ENCODE measurements around the gene CAMK1D. TPM values are rescaled to one million over a fixed set of nuclear protein-coding genes. Genes with fewer than 3 reads are reported as not detected.

CAMK1D gene
- total RNA-seq, 6 experiments from 2014 or later, result 5.3 to 10.8 (median 9.5) TPM

- Histone ChIP-seq H3K4me1 (peaks cover 0 to 8% (median 2%) of the 10 kb centered on the region in 4 donors), H3K27me3 (no peaks in the 10 kb centered on the region), H3K9me3 (no peaks in the 10 kb centered on the region), H3K36me3 (no peaks in the 10 kb centered on the region), H3K4me3 (no peak overlapping the region), H3K27ac (no peak overlapping the region)
- 93% methylated on average over 4 of the region's 10 CpGs for WGBS (ENCODE audit: insufficient coverage, low coverage, low lambda C conversion rate, missing lambda C conversion rate)
- no peak for TF ChIP-seq POLR2A (IDR thresholded peaks at IDR 0.05)
- TF ChIP-seq, protein P1, sequence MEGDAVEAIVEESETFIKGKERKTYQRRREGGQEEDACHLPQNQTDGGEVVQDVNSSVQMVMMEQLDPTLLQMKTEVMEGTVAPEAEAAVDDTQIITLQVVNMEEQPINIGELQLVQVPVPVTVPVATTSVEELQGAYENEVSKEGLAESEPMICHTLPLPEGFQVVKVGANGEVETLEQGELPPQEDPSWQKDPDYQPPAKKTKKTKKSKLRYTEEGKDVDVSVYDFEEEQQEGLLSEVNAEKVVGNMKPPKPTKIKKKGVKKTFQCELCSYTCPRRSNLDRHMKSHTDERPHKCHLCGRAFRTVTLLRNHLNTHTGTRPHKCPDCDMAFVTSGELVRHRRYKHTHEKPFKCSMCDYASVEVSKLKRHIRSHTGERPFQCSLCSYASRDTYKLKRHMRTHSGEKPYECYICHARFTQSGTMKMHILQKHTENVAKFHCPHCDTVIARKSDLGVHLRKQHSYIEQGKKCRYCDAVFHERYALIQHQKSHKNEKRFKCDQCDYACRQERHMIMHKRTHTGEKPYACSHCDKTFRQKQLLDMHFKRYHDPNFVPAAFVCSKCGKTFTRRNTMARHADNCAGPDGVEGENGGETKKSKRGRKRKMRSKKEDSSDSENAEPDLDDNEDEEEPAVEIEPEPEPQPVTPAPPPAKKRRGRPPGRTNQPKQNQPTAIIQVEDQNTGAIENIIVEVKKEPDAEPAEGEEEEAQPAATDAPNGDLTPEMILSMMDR (IDR thresholded peaks at IDR 0.05), result no peak
- intact Hi-C loops (cut with DNase I), result no loop called here
- DNase-seq (no peak), ATAC-seq (peak in 2 of 4 donors; percentile 3 to 9)
Observed at GRCh38 chr10:12841426-12841825, 492.1 kb downstream of the CAMK1D start.

GRCh38 chr10:12841826-12842225 lies 492.5 kb downstream of the CAMK1D start:
- DNase-seq (peak; percentile 63 to 88 (median 86)), ATAC-seq (peak; percentile 54 to 90 (median 78))
- 8% methylated on average over 10 of the region's 13 CpGs for whole genome bisulfite sequencing (ENCODE audit: insufficient coverage, low coverage, low lambda C conversion rate, missing lambda C conversion rate)
- no peak overlapping the region for H3K4me3 ChIP-seq
- H3K27me3 ChIP-seq, result no peaks in the 10 kb centered on the region
- H3K27ac ChIP-seq, result no peak overlapping the region
- H3K36me3 ChIP-seq, result no peaks in the 10 kb centered on the region
- intact Hi-C loops (cut with DNase I), result no loop called here
- H3K4me1 ChIP-seq, result peaks cover 0 to 8% (median 2%) of the 10 kb centered on the region in 4 donors
- H3K9me3 ChIP-seq, result no peaks in the 10 kb centered on the region
- TF ChIP-seq POLR2A (IDR thresholded peaks at IDR 0.05), result no peak
- TF ChIP-seq, protein P1 (IDR thresholded peaks at IDR 0.05), result no peak

- intact Hi-C loops (cut with DNase I), result no loop called here
- no peak overlapping the region for H3K4me3 ChIP-seq
- H3K27ac ChIP-seq, result no peak overlapping the region
- TF ChIP-seq POLR2A (IDR thresholded peaks at IDR 0.05), result no peak
- TF ChIP-seq, protein P1 (IDR thresholded peaks at IDR 0.05), result no peak
- peaks cover 0 to 8% (median 2%) of the 10 kb centered on the region in 4 donors for H3K4me1 ChIP-seq
- H3K36me3 ChIP-seq, result no peaks in the 10 kb centered on the region
- 100% methylated on average over 1 of the region's 6 CpGs for WGBS (ENCODE audit: insufficient coverage, low coverage, low lambda C conversion rate, missing lambda C conversion rate)
- ATAC-seq, result no peak
- DNase-seq, result no peak
- no peaks in the 10 kb centered on the region for H3K9me3 ChIP-seq
- H3K27me3 ChIP-seq, result no peaks in the 10 kb centered on the region
Observed at GRCh38 chr10:12842310-12842709, 493.0 kb downstream of the CAMK1D start.

- H3K27ac ChIP-seq, result no peak overlapping the region
- H3K27me3 ChIP-seq, result no peaks in the 10 kb centered on the region
- H3K4me1 ChIP-seq, result peaks cover 0 to 8% (median 2%) of the 10 kb centered on the region in 4 donors
- H3K36me3 ChIP-seq, result no peaks in the 10 kb centered on the region
- TF ChIP-seq, protein P1 (IDR thresholded peaks at IDR 0.05), result no peak
- no peak for TF ChIP-seq POLR2A (IDR thresholded peaks at IDR 0.05)
- no peak for ATAC-seq
- H3K9me3 ChIP-seq, result no peaks in the 10 kb centered on the region
- DNase-seq, result no peak
- WGBS (ENCODE audit: insufficient coverage, low coverage, low lambda C conversion rate, missing lambda C conversion rate), result 92% methylated on average over 2 of the region's 12 CpGs
- H3K4me3 ChIP-seq, result no peak overlapping the region
- intact Hi-C loops (cut with DNase I), result no loop called here
Observed at GRCh38 chr10:12843296-12843945, 494.1 kb downstream of the CAMK1D start.

Measured in right lobe of liver (tissue), 6 donors.